Amygdala (tissue), 56 donors: Measurements from ENCODE around the gene NPIPA5.
"Not testable (repeated sequence)": the region's sequence is repeated elsewhere in the genome, so short reads cannot be mapped to it uniquely, and the experiment has no call there.

ENCODE experiments used
- DNase-seq, 56 donors: peaks; one replicate each; lab custom pipeline; 2025; lab: John Stamatoyannopoulos, UW

Gene NPIPA5

GRCh38 chr16:15378194-15378593 is at the start of gene NPIPA5:
Gene NPIPA5 (minus strand): TSS chr16:15378294. CDS start chr16:15378294, 0 bp downstream.
- DNase-seq = not testable (repeated sequence)

- peak in 52 of 56 donors; percentile 2 to 81 (median 38) for DNase-seq
These were observed 49.6 kb upstream of the NPIPA5 start for GRCh38 chr16:15427648-15428239.

- no peak for DNase-seq
These were observed 48.7 kb upstream of the NPIPA5 start for GRCh38 chr16:15426796-15427195.

GRCh38 chr16:15425861-15426260 is 47.8 kb upstream of the NPIPA5 start:
- DNase-seq = no peak

- no peak for DNase-seq
These were observed 44.1 kb upstream of the NPIPA5 start for GRCh38 chr16:15422222-15422621.

GRCh38 chr16:15421696-15422095 is 43.6 kb upstream of the NPIPA5 start:
- not testable (repeated sequence) for DNase-seq

- no peak for DNase-seq
These were observed 40.1 kb upstream of the NPIPA5 start for GRCh38 chr16:15418206-15418605.

- no peak for DNase-seq
These were observed 39.1 kb upstream of the NPIPA5 start for GRCh38 chr16:15417197-15417596.

GRCh38 chr16:15415511-15415985 is 37.5 kb upstream of the NPIPA5 start:
- DNase-seq = no peak

GRCh38 chr16:15409476-15409875 is 31.4 kb upstream of the NPIPA5 start:
- not testable (repeated sequence) for DNase-seq

GRCh38 chr16:15407756-15408155 is 29.7 kb upstream of the NPIPA5 start:
- DNase-seq = not testable (repeated sequence)

- peak in 2 of 56 donors; percentile 0 for DNase-seq
These were observed 26.7 kb upstream of the NPIPA5 start for GRCh38 chr16:15404792-15405191.

- DNase-seq = not testable (repeated sequence)
These were observed 26.0 kb upstream of the NPIPA5 start for GRCh38 chr16:15404091-15404490.

GRCh38 chr16:15403392-15403995 is 25.4 kb upstream of the NPIPA5 start:
- no peak for DNase-seq

GRCh38 chr16:15401972-15402371 is 23.9 kb upstream of the NPIPA5 start:
- DNase-seq = no peak

GRCh38 chr16:15400314-15400713 is 22.2 kb upstream of the NPIPA5 start:
- not testable (repeated sequence) for DNase-seq

GRCh38 chr16:15399317-15399716 is 21.2 kb upstream of the NPIPA5 start:
- no peak for DNase-seq

- no peak for DNase-seq
These were observed 20.7 kb upstream of the NPIPA5 start for GRCh38 chr16:15398618-15399316.

GRCh38 chr16:15396948-15397594 is 19.0 kb upstream of the NPIPA5 start:
- DNase-seq = no peak

GRCh38 chr16:15396509-15396829 is 18.4 kb upstream of the NPIPA5 start:
- not testable (repeated sequence) for DNase-seq
